ENCODE results near the gene INPP5E.

The INPP5E gene

GRCh38 chr9:136439481-136440408 lies at the start of gene INPP5E:
TSS of gene INPP5E (minus strand) at chr9:136439845. CDS start at chr9:136439419, 426 bp downstream.
- DNase-seq: peak; percentile 71 to 83 (median 78)

- DNase-seq: peak; percentile 47 to 66 (median 60)
These were observed 48.9 kb upstream of the INPP5E start for GRCh38 chr9:136488247-136489214.

GRCh38 chr9:136487672-136488071 lies 48.0 kb upstream of the INPP5E start:
- DNase-seq: no peak

- no peak for DNase-seq
These were observed 47.4 kb upstream of the INPP5E start for GRCh38 chr9:136486823-136487620.

- no peak for DNase-seq
These were observed 46.5 kb upstream of the INPP5E start for GRCh38 chr9:136486131-136486530.

GRCh38 chr9:136485049-136486045 lies 45.7 kb upstream of the INPP5E start:
- DNase-seq: peak; percentile 54 to 77 (median 72)

- peak in 3 of 4 experiments; percentile 41 to 49 (median 42) for DNase-seq
These were observed 44.8 kb upstream of the INPP5E start for GRCh38 chr9:136484153-136485048.

GRCh38 chr9:136483589-136484152 lies 44.0 kb upstream of the INPP5E start:
- peak; percentile 84 to 96 (median 90) for DNase-seq

GRCh38 chr9:136482793-136483588 lies 43.3 kb upstream of the INPP5E start, which contains the start of gene SEC16A:
TSS of gene SEC16A (minus strand) at chr9:136483040. CDS start at chr9:136477615, 5,425 bp downstream.
- peak; percentile 100 for DNase-seq

- no peak for DNase-seq
These were observed 42.6 kb upstream of the INPP5E start for GRCh38 chr9:136482046-136482792.

- DNase-seq: no peak
These were observed 41.9 kb upstream of the INPP5E start for GRCh38 chr9:136481558-136481957.

GRCh38 chr9:136476369-136477150 lies 36.9 kb upstream of the INPP5E start:
- no peak for DNase-seq

GRCh38 chr9:136474974-136475865 lies 35.6 kb upstream of the INPP5E start:
- no peak for DNase-seq

GRCh38 chr9:136474021-136474640 lies 34.5 kb upstream of the INPP5E start:
- no peak for DNase-seq

GRCh38 chr9:136473354-136473721 lies 33.7 kb upstream of the INPP5E start:
- no peak for DNase-seq
